Small intestine (tissue), 7 donors: ENCODE data around the gene WNT9B. TPM values are rescaled to one million over a fixed set of nuclear protein-coding genes. Genes with fewer than 3 reads are reported as not detected.

Source experiments
- DNase-seq, 2 donors: peaks; one replicate each; pipeline versions ENCODE4 v3.0.0 to v3.0.0-alpha.2; 2013
- FAIRE-seq: peaks from 2 replicates; lab custom pipeline; 2012; peaks lifted over from hg19 to GRCh38; lab: Jason Lieb, UNC
- H3K27ac ChIP-seq, 3 donors: one replicate each; pipeline ENCODE4 v1.5.1; 2013; ENCODE audit warnings: low read length in 2 of 3, mild to moderate bottlenecking in 2 of 3, control low read depth in 1 of 3, inconsistent platforms in 1 of 3, low read depth in 1 of 3, moderate library complexity in 1 of 3
- H3K27me3 ChIP-seq, 3 donors: one replicate each; pipeline ENCODE4 v1.6.1; 2013; ENCODE audit warnings: low read length in 3 of 3, inconsistent platforms in 1 of 3; ENCODE audit not compliant: control insufficient read depth in 3 of 3, insufficient read depth in 3 of 3
- H3K36me3 ChIP-seq, 3 donors: one replicate each; pipeline ENCODE4 v1.6.1; 2013; ENCODE audit warnings: low read length in 3 of 3, inconsistent platforms in 1 of 3, low read depth in 1 of 3, mild to moderate bottlenecking in 1 of 3, moderate library complexity in 1 of 3; ENCODE audit not compliant: control insufficient read depth in 3 of 3, insufficient read depth in 2 of 3
- H3K4me1 ChIP-seq, 3 donors: one replicate each; pipeline ENCODE4 v1.6.1; 2013; ENCODE audit warnings: low read length in 2 of 3, inconsistent platforms in 1 of 3, low read depth in 1 of 3, mild to moderate bottlenecking in 1 of 3, moderate library complexity in 1 of 3; ENCODE audit not compliant: control insufficient read depth in 3 of 3, insufficient read depth in 2 of 3
- H3K4me3 ChIP-seq, 3 donors: one replicate each; pipeline ENCODE4 v1.5.1; 2013; ENCODE audit warnings: low read length in 3 of 3, control low read depth in 1 of 3, inconsistent platforms in 1 of 3, low read depth in 1 of 3, mild to moderate bottlenecking in 1 of 3, moderate library complexity in 1 of 3
- H3K9me3 ChIP-seq, 2 donors: one replicate each; pipeline ENCODE4 v1.6.1; 2013; ENCODE audit warnings: low read depth in 1 of 2, low read length in 1 of 2; ENCODE audit not compliant: control insufficient read depth in 2 of 2, insufficient read depth in 1 of 2
- WGBS, 3 donors: extraction: QIAGEN DNeasy Blood & Tissue Kit; methylation state at CpG; one replicate each; pipeline ENCODE4 v1.1.7; 2013; 5-methylcytosine and 5-hydroxymethylcytosine counted together
- polyA plus RNA-seq, 4 donors: library from polyadenylated mRNA; stranded (reverse) in 3 of 4; unstranded in 1 of 4; fragments of 200-250 nt in 3 of 4; fragments of 120-200 nt in 1 of 4; gene quantifications; one replicate each; pipeline versions ENCODE4 v1.2.1 to v1.2.3, GENCODE V29; 2013
- donor health status: healthy with polysubstance abuse.
- donor health status: control.
- donor health status: control.
- donor health status: Bipolar disorder and iron deficiency.
- donor health status: healthy.

Gene WNT9B
- polyA plus RNA-seq, 4 donors, result 0.01 to 0.63 (median 0.38) TPM

DNA sequence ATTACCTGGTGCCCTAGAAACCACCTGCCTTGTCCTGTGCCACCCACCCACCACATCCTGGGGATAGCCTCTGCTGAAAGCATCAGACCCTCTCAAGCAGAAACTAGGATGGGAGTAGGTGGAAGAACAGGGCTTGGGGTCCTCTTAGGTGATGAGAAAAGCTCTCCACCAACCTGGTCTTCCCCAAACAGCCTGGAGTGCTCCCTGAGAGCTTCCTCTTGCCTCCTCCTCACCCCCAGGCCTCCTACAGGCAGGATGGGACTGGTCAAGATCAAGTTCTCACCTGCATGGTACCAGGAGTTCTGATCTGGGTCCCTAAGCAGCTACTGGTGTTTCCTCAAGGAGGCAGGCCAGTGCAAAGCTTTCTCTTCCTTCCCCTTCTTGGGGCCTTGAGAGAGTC, 15.4 kb downstream of the WNT9B start:
- Histone ChIP-seq H3K27me3 (peaks cover 0 to 3% (median 0%) of the 10 kb centered on the region in 3 donors), H3K4me1 (peaks cover 0 to 21% (median 3%) of the 10 kb centered on the region in 3 donors), H3K4me3 (no peak overlapping the region), H3K27ac (no peak overlapping the region), H3K36me3 (no peaks in the 10 kb centered on the region), H3K9me3 (no peaks in the 10 kb centered on the region)
- DNase-seq, result no peak
- no peak for FAIRE-seq

DNA sequence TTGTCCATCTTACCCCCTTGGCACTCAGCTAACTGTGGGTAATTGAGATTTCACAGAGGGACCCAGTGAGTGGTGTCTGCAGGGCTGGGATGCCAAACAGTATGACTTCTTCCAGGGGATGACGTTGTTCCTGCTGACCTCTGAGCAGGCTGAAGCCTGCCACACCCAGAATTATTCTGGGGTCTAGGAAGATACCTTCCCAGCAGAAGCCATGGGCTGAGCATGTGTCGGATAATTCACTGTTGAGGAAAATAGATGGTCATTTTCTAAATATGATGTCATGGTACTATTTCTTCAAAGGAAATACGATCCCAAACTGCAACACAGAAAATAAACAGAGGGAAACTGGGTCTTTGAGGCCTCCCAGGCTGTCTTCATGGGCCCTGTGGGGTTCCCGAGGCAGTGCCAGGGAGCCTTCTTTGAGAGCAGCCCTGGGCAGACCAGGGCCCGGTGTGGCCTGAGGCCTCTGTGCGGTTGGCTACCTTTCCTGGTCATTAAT, 17.4 kb downstream of the WNT9B start:
- Histone ChIP-seq H3K27me3 (peaks cover 0 to 2% (median 0%) of the 10 kb centered on the region in 3 donors), H3K36me3 (no peaks in the 10 kb centered on the region), H3K27ac (peak overlapping the region in 1 of 3 donors; percentile 61), H3K4me1 (peaks cover 0 to 21% (median 2%) of the 10 kb centered on the region in 3 donors), H3K4me3 (no peak overlapping the region), H3K9me3 (no peaks in the 10 kb centered on the region)
- 36 to 55% (median 46%) methylated on average over 6 of the region's 6 CpGs for WGBS, 3 donors
- no peak for DNase-seq
- no peak for FAIRE-seq

DNA sequence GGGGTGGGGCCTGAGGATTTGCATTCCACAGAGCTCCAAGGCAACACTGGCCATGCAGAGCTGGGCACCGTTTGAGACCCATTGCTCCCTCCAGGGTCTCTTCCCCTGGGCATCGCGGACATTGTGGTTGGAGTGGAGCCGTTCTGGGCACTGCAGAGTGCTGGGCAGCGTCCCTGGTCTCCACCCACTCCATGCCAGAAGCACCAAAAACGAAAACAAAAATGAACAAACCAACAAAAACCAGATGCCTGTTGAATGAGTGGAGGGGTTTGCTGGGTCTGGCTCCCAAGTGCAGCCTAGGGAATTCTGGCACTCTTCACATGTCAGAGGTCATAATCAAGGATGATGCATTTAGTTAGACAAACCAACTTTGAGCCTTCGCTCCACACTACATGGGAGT, 17.9 kb downstream of the WNT9B start:
- Histone ChIP-seq H3K36me3 (no peaks in the 10 kb centered on the region), H3K4me1 (peaks cover 0 to 21% (median 2%) of the 10 kb centered on the region in 3 donors), H3K4me3 (no peak overlapping the region), H3K27me3 (peaks cover 0 to 2% (median 0%) of the 10 kb centered on the region in 3 donors), H3K27ac (no peak overlapping the region), H3K9me3 (no peaks in the 10 kb centered on the region)
- FAIRE-seq, result no peak
- 72 to 76% (median 73%) methylated on average over 7 of the region's 7 CpGs for WGBS, 3 donors
- DNase-seq, result no peak

DNA sequence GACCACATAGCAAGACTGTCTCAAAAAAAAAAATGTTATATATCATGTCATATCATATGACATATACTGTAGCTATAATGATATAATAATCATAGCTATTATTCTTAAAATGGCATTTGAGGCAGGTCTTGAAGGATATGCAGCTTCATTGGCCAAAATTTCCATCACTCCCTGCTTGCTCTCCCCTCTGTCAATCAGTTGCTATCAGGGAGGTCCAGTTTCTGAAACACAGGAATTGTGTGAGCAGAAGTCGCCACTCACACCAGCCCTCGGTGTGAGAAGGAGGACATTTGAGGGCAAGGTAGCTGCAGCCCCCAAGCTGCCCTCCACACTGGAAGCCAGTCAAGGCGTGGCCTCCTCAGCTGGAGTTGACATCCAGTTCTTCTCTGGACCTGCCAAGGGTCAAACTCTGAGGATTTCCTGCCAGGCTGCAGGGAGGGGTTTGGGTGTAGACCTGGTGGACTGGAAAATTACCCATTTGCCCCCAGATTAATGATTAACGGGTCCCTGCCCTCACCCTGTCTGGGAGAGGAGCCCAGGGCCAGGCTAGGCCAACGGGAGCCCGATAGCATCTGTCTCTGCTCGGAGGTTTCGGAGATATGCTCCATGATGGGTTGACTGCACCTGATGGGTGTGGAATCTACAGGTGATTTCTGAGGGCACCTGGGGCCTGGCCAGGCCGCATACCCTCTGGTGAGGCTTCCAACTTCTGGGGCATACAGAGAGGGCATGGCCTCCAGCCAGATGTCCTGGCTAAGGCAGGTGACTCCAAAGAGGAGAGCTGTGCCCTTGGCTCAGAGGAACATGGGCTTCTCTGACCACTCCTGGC, 18.8 kb downstream of the WNT9B start:
- peak; percentile 10 for FAIRE-seq
- no peaks in the 10 kb centered on the region for H3K36me3 ChIP-seq
- DNase-seq, result peak; percentile 77 to 94
- H3K9me3 ChIP-seq, result no peaks in the 10 kb centered on the region
- peak overlapping the region in 2 of 3 donors; percentile 33 to 62 for H3K27ac ChIP-seq
- peaks cover 0 to 21% (median 2%) of the 10 kb centered on the region in 3 donors for H3K4me1 ChIP-seq
- H3K4me3 ChIP-seq, result no peak overlapping the region
- peaks cover 0 to 2% (median 0%) of the 10 kb centered on the region in 3 donors for H3K27me3 ChIP-seq
- WGBS, 3 donors, result 18 to 62% (median 34%) methylated on average over 9 of the region's 9 CpGs

DNA sequence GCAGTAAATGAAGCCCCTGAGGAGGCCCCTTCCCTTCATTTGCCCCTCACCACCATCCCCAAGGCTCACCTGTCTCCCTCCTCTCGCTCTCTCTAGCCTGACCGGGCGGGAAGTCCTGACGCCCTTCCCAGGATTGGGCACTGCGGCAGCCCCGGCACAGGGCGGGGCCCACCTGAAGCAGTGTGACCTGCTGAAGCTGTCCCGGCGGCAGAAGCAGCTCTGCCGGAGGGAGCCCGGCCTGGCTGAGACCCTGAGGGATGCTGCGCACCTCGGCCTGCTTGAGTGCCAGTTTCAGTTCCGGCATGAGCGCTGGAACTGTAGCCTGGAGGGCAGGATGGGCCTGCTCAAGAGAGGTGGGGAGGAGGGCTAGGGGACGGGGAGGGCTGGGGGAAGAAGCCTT, 21.0 kb downstream of the WNT9B start:
- Histone ChIP-seq H3K27ac (no peak overlapping the region), H3K4me3 (no peak overlapping the region), H3K27me3 (peaks cover 0 to 2% (median 0%) of the 10 kb centered on the region in 3 donors), H3K9me3 (no peaks in the 10 kb centered on the region), H3K4me1 (peaks cover 0 to 24% (median 2%) of the 10 kb centered on the region in 3 donors), H3K36me3 (no peaks in the 10 kb centered on the region)
- FAIRE-seq, result no peak
- no peak for DNase-seq
- WGBS, 3 donors, result 84 to 92% (median 88%) methylated on average over 16 of the region's 16 CpGs

DNA sequence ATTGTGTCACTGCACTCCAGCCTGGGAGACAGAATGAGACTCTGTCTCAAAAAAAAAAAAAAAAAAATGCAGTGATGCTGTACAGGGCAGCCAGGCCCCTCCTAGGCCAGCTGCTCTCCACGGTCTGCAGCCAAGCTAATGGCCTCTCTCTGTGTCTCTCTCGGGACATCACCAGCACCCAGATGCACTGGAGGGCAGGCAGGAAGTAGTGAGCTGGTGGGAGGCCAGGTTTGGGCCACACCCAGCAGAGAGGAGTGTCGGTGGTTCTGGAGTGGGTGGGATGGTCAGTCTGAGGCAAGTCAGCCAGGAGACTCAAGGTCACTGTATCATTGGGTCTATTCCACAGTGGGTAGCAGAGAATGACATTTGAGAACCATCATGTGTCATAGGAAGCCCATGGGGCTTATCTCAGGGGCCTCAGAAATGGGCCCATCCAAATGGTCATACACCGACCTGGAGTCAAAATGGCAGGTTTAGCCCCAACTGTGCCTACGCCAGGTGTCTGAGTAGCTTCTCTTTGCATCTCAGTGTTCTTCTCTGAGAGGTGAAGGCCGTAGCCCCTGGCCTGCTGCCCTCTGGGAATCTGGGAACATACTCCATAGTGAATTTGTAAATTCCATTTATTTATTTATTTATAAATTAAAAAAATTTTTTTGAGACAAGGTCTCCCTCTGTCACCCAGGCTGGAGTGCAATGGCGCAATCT, 22.7 kb downstream of the WNT9B start:
- no peaks in the 10 kb centered on the region for H3K36me3 ChIP-seq
- no peak overlapping the region for H3K4me3 ChIP-seq
- no peaks in the 10 kb centered on the region for H3K9me3 ChIP-seq
- H3K27ac ChIP-seq, result no peak overlapping the region
- FAIRE-seq (no peak), DNase-seq (no peak)
- 72 to 78% (median 72%) methylated on average over 7 of the region's 7 CpGs for WGBS, 3 donors
- H3K27me3 ChIP-seq, result peaks cover 0 to 2% (median 0%) of the 10 kb centered on the region in 3 donors
- peaks cover 0 to 24% (median 2%) of the 10 kb centered on the region in 3 donors for H3K4me1 ChIP-seq

DNA sequence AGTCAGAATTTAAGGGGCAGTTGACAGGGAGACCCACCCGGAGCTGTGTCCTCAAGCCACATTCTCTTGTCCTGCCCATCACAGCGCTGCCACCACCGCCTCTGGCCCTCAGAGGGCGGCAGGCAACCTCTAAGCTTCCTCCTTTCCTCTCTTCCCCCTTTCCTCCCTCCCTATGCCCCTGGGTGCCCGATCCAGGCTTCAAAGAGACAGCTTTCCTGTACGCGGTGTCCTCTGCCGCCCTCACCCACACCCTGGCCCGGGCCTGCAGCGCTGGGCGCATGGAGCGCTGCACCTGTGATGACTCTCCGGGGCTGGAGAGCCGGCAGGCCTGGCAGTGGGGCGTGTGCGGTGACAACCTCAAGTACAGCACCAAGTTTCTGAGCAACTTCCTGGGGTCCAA, 23.5 kb downstream of the WNT9B start:
- FAIRE-seq, result no peak
- Histone ChIP-seq H3K9me3 (no peaks in the 10 kb centered on the region), H3K27me3 (peaks cover 0 to 2% (median 0%) of the 10 kb centered on the region in 3 donors), H3K27ac (no peak overlapping the region), H3K36me3 (no peaks in the 10 kb centered on the region), H3K4me3 (no peak overlapping the region), H3K4me1 (peaks cover 0 to 19% (median 2%) of the 10 kb centered on the region in 3 donors)
- 80 to 85% (median 84%) methylated on average over 16 of the region's 16 CpGs for WGBS, 3 donors
- DNase-seq, result no peak

DNA sequence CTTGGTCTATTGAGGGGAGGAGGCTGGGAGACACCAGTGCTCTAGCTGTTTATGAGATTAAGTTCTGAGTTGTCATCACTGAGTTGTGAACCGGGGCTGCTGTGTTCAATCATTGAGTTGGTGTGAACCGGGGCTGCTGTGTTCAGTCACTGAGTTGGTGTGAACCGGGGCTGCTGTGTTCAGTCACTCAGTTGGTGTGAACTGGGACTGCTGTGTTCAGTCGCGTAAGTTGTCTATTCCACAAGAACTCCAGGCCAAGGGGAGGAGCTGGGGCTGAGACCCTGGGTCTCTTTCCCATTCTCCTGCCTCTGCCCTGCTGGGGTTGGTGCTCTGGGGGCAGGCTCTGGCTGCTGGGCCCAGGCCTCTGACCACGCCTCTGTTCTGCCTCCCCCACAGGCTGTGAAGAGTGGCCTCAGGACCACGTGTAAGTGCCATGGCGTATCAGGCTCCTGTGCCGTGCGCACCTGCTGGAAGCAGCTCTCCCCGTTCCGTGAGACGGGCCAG, 24.5 kb downstream of the WNT9B start:
- DNase-seq, result no peak
- Histone ChIP-seq H3K36me3 (no peaks in the 10 kb centered on the region), H3K4me1 (peaks cover 0 to 10% (median 2%) of the 10 kb centered on the region in 3 donors), H3K27me3 (peaks cover 0 to 2% (median 0%) of the 10 kb centered on the region in 3 donors), H3K9me3 (no peaks in the 10 kb centered on the region), H3K4me3 (no peak overlapping the region), H3K27ac (peak overlapping the region in 1 of 3 donors; percentile 16)
- 54 to 75% (median 65%) methylated on average over 11 to 13 of the region's 13 CpGs for WGBS, 3 donors
- FAIRE-seq, result no peak
